ENCODE measurements around the gene INO80B. TPM values are rescaled to one million over a fixed set of nuclear protein-coding genes. Genes with fewer than 3 reads are reported as not detected.

The INO80B gene
- total and polyA plus RNA-seq, 11 donors: 11.7 to 29.2 (median 22.6) TPM

DNA sequence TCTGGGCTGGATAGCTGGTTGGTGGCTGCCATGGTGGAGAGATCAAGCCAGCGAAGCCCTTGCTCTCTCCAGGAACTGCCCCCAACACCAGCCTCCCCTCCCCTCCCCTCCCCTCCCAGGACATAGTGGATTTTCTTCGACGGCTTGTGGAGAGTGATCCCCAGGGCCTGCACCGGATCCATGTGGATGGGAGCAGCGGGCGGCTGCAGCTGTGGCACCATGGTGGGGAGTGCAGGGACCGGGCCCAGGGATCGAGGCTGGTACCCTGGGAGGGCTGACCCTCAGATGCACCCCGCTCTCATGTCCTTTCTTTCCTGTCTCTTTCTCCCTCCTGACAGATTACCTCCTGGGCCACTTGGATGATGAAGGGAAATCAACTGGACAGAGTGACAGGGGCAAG is 35.0 kb downstream of the INO80B start:
- Histone ChIP-seq H3K27ac (no peak overlapping the region), H3K27me3 (no peaks in the 10 kb centered on the region), H3K36me3 (peaks cover 0 to 94% (median 69%) of the 10 kb centered on the region in 9 donors), H3K4me3 (no peak overlapping the region), H3K4me1 (no peaks in the 10 kb centered on the region), H3K9me3 (no peaks in the 10 kb centered on the region)
- DNase-seq (no peak), ATAC-seq (no peak)
- no peak for TF ChIP-seq POLR2A (IDR thresholded peaks at IDR 0.05)
- TF ChIP-seq CTCF (IDR thresholded peaks at IDR 0.05): no peak
- intact Hi-C loops (cut with DNase I): loop anchor here in 1 of 10 donors (5.0 kb wide), 1 partner anchor 37 kb away; the partner anchor contains the start of genes AUP1, DQX1 and HTRA2
- WGBS, 4 donors: 92 to 97% (median 92%) methylated on average over 9 of the region's 9 CpGs; no CpG with 5 or more reads in 1 of the 4 donors

DNA sequence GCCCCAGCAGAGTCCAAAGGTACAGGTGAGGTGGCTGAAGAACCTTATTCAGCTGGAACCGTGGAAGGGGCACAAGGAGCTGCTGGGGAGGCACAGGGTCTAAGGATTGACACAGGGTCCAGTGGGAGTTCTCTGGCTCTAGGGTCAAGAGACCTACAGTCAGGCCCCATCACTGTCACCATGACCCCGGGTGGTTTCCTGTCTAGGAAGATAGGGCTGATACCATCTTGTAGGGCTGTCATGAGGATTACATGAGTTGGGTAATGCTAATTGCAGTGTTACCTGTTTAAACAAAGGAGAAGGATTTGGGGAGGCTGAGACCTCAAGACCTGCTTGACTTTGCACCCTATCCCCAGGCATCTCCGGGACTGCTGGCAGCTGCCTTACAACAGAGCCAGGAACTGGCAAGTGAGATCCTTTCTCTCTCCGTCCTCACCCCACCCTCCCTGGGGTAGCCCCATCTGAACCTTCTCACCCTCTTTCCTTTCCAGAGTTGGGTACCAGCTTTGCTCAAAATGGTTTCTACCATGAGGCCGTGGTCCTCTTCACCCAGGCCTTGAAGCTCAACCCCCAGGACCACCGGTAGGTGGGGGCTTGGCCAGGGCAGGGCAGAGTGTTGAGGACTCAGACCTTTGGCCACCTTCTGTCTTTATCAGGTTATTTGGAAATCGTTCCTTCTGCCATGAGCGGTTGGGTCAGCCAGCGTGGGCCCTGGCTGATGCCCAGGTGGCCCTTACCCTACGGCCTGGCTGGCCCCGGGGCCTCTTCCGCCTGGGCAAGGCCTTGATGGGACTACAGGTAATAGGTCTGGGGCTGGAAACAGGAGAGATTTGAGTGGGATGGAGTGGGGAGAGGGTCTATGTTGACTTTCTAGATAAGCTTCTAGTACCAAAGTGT is 37.0 kb downstream of the INO80B start:
- no peak for DNase-seq
- 93 to 98% (median 95%) methylated on average over 11 to 12 of the region's 12 CpGs for WGBS, 4 donors
- TF ChIP-seq CTCF (IDR thresholded peaks at IDR 0.05): no peak
- no peak for TF ChIP-seq POLR2A (IDR thresholded peaks at IDR 0.05)
- Histone ChIP-seq H3K36me3 (peaks cover 0 to 74% (median 53%) of the 10 kb centered on the region in 9 donors), H3K27me3 (peaks cover 0 to 2% (median 0%) of the 10 kb centered on the region in 9 donors), H3K4me3 (no peak overlapping the region), H3K27ac (no peak overlapping the region), H3K9me3 (no peaks in the 10 kb centered on the region), H3K4me1 (no peaks in the 10 kb centered on the region)
- intact Hi-C loops (cut with DNase I): no loop called here
- ATAC-seq: no peak

GRCh38 chr2:74493546-74493945 is 38.7 kb downstream of the INO80B start:
- intact Hi-C loops (cut with DNase I): no loop called here
- Histone ChIP-seq H3K9me3 (no peaks in the 10 kb centered on the region), H3K4me1 (peaks cover 5 to 14% (median 11%) of the 10 kb centered on the region in 12 donors), H3K36me3 (peaks cover 0 to 58% (median 46%) of the 10 kb centered on the region in 9 donors), H3K27ac (no peak overlapping the region), H3K27me3 (peaks cover 6 to 19% (median 13%) of the 10 kb centered on the region in 9 donors), H3K4me3 (no peak overlapping the region)
- TF ChIP-seq CTCF (IDR thresholded peaks at IDR 0.05) (no peak), POLR2A (IDR thresholded peaks at IDR 0.05) (no peak)
- DNase-seq (no peak), ATAC-seq (no peak)
- WGBS, 4 donors: 88 to 95% (median 91%) methylated on average over 3 of the region's 3 CpGs

- Histone ChIP-seq H3K27ac (no peak overlapping the region), H3K9me3 (no peaks in the 10 kb centered on the region), H3K4me1 (peaks cover 5 to 31% (median 26%) of the 10 kb centered on the region in 12 donors), H3K4me3 (no peak overlapping the region), H3K27me3 (peaks cover 21 to 38% (median 32%) of the 10 kb centered on the region in 9 donors), H3K36me3 (peaks cover 0 to 41% (median 40%) of the 10 kb centered on the region in 9 donors)
- DNase-seq: no peak
- 83 to 94% (median 86%) methylated on average over 1 of the region's 1 CpG for WGBS, 4 donors
- TF ChIP-seq CTCF (IDR thresholded peaks at IDR 0.05) (no peak), POLR2A (IDR thresholded peaks at IDR 0.05) (no peak)
- intact Hi-C loops (cut with DNase I): no loop called here
- ATAC-seq: no peak
These were observed 40.6 kb downstream of the INO80B start for GRCh38 chr2:74495440-74495839.
